ACHN (cell line): ENCODE data around the gene ZNF106.

Experiments used
- DNase-seq: peaks from one replicate; pipeline ENCODE4 v3.0.0-alpha.2; 2015
- in situ Hi-C: cut with HindIII; loops from 2 replicates; pipeline ENCODE4 v1.10.0; 2017; ENCODE audit warnings: low sequenced_read_pairs, low pct_ligation_motif_present, low pct_unique_long_range_greater_than_20kb

ZNF106 gene

GRCh38 chr15:42490671-42491538, at the start of gene ZNF106:
Gene ZNF106 (minus strand): TSS chr15:42491141. CDS start chr15:42472289, 18,852 bp downstream.
- peak; percentile 92 for DNase-seq
- in situ Hi-C loops, result no loop called here

- in situ Hi-C loops, result no loop called here
Measured at GRCh38 chr15:42533246-42533645, 42.3 kb upstream of the ZNF106 start.

GRCh38 chr15:42528970-42529369, 38.0 kb upstream of the ZNF106 start:
- DNase-seq, result no peak
- in situ Hi-C loops, result no loop called here

More at GRCh38 chr15:42533246-42533645, 42.3 kb upstream of the ZNF106 start:
- no peak for DNase-seq

GRCh38 chr15:42523331-42523730, 32.4 kb upstream of the ZNF106 start:
- DNase-seq, result no peak
- in situ Hi-C loops, result no loop called here

- DNase-seq, result peak; percentile 42
- in situ Hi-C loops, result no loop called here
Measured at GRCh38 chr15:42511007-42511391, 20.1 kb upstream of the ZNF106 start.

GRCh38 chr15:42510258-42511006, 19.5 kb upstream of the ZNF106 start:
- in situ Hi-C loops, result no loop called here
- no peak for DNase-seq

GRCh38 chr15:42508263-42508690, 17.3 kb upstream of the ZNF106 start:
- DNase-seq, result no peak
- in situ Hi-C loops, result no loop called here

GRCh38 chr15:42507514-42507913, 16.6 kb upstream of the ZNF106 start:
- in situ Hi-C loops, result no loop called here
- no peak for DNase-seq

- DNase-seq, result no peak
- in situ Hi-C loops, result no loop called here
Measured at GRCh38 chr15:42504631-42505030, 13.7 kb upstream of the ZNF106 start.

GRCh38 chr15:42503825-42504224, 12.9 kb upstream of the ZNF106 start:
- no peak for DNase-seq
- in situ Hi-C loops, result no loop called here

GRCh38 chr15:42502477-42502876, 11.5 kb upstream of the ZNF106 start:
- in situ Hi-C loops, result no loop called here

GRCh38 chr15:42499858-42500609, 9.1 kb upstream of the ZNF106 start:
- DNase-seq, result no peak

More at GRCh38 chr15:42502477-42502876, 11.5 kb upstream of the ZNF106 start:
- DNase-seq, result no peak

GRCh38 chr15:42498212-42499068, 7.5 kb upstream of the ZNF106 start:
- no peak for DNase-seq

More at GRCh38 chr15:42499858-42500609, 9.1 kb upstream of the ZNF106 start:
- in situ Hi-C loops, result no loop called here

GRCh38 chr15:42495361-42496212, 4.6 kb upstream of the ZNF106 start, which contains the start of gene SNAP23:
Gene SNAP23 (plus strand): TSS chr15:42495634. CDS start chr15:42511847, 16,213 bp downstream.
- DNase-seq, result peak; percentile 94
- in situ Hi-C loops, result no loop called here

More at GRCh38 chr15:42498212-42499068, 7.5 kb upstream of the ZNF106 start:
- in situ Hi-C loops, result no loop called here

GRCh38 chr15:42494998-42495360, 4.0 kb upstream of the ZNF106 start:
- DNase-seq, result peak; percentile 76
- in situ Hi-C loops, result no loop called here

GRCh38 chr15:42493679-42494078, 2.7 kb upstream of the ZNF106 start:
- in situ Hi-C loops, result no loop called here
- no peak for DNase-seq
